HG03442 (cell line): ENCODE measurements around the gene MATN4.

Experiments used
- ATAC-seq: cut with Tn5 transposase; IDR thresholded peaks from one replicate; pipeline ENCODE4 v1.9.1; 2021; ENCODE audit warnings: mild to moderate bottlenecking, moderate library complexity; ENCODE audit not compliant: unreplicated experiment

MATN4 gene

DNA sequence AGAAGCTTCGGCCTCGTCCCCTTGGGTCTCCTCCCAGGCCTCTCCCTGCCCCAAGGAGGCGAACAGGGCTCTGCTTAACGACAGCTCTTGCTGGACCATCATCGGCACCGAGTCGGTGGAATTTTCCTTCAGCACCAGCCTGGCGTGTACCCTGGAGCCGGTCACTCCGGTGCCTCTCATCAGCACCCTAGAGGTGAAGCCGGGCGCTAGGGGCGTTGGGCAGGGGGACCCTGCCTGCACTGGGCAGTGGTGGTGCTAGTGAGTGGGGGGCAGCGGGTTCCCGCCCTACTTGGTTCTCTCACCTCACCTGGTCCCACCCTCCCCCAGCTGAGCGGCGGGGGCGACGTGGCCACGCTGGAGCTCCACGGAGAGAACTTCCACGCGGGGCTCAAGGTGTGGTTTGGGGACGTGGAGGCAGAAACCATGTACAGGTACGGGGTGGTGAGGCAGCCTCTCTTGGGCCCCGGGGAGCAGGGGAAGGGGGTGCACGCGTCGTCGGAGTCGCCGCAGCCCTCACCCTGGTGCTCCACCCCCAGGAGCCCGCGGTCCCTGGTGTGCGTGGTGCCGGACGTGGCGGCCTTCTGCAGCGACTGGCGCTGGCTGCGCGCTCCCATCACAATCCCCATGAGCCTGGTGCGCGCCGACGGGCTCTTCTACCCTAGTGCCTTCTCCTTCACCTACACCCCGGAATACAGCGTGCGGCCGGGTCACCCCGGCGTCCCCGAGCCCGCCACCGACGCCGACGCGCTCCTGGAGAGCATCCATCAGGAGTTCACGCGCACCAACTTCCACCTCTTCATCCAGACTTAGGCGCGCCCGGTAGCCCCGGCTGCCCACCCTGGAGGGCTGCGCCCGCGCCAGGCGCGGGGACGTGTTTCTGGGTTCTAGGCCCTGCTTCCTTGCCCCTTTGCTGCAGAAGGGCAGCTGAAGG, 8.3 kb upstream of the MATN4 start:
- ATAC-seq: no peak

- no peak for ATAC-seq
Measured at GRCh38 chr20:45315672-45316071, 7.6 kb upstream of the MATN4 start.

GRCh38 chr20:45313943-45314342, 5.8 kb upstream of the MATN4 start:
- no peak for ATAC-seq

DNA sequence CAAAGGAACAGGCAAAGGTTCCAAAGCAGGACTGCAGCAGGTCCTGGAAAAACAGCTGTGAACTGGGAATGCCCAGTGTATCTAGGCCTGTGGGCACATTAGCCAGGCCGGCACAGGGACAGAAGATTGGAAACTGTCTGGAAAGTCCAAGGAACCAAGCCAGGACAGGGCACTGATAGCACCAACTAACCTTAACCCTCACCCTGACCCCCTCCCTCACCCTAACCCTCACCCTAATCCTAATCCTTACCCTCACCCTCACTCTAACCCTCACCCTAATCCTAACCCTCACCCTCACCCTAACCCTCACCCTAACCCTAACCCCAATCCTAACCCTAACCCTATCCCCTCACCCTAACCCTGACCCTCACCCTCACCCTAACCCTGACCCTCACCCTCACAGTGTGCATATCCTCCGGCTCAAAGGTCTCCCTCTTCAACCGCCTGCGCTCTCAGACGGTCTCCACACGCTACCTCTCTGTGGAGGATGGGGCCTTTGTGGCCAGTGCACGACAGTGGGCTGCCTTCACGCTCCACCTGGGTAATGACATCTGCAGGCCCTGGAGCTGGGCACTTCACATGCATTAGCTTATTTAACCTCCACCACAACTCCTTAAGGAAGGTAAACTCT, 5.1 kb upstream of the MATN4 start:
- ATAC-seq: no peak

- ATAC-seq: no peak
Measured at GRCh38 chr20:45312241-45312640, 4.1 kb upstream of the MATN4 start.

DNA sequence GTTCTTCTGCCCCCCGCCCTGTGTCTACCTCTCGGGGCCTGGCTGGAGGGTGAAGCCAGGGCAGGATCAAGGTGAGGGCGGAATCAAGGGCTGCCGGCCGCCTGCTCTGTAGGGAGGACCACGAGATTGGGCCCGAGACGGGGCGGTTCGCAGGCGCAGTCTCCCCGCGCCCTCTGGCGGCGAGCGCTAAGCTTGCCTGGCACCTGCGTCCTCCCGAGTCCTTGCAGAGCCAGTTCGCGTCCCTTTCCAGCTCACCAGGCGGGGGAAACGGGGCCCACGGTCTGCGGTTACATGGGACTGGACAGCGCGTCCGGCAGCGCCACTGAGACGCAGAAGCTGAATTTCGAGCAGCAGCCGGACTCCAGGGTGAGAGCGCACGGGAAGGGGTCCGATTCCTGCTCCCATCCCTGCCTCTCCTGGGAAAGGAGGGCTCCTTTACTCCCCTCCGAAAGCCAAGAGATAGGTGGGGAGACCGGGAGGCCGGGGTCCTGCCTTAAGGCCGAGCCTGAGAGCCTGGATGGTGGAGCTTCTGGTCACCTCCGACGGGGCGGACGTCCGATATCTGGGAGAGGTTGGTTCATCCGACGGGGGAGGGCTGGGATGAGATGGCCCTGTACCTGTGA, 3.6 kb upstream of the MATN4 start:
- no peak for ATAC-seq

DNA sequence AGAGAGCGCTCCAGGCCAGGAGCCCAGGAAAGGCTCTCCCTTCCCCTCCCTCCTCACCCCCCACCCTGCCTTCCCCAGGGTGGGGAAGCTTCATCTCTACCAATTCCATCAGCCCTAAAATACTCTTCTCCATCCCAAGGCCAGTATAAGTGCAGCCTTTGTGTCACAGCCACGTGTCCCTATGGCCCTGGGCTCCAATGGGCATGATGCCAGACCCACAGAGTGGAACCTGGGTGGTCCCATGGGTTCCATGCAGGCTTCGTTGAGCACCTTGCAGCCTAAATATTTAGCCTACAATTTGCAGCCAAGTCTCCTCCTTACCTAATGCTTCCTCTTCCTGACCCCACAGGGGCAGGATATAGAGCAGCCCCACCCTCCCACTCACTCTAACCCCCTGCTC, 976 bp upstream of the MATN4 start:
- no peak for ATAC-seq

DNA sequence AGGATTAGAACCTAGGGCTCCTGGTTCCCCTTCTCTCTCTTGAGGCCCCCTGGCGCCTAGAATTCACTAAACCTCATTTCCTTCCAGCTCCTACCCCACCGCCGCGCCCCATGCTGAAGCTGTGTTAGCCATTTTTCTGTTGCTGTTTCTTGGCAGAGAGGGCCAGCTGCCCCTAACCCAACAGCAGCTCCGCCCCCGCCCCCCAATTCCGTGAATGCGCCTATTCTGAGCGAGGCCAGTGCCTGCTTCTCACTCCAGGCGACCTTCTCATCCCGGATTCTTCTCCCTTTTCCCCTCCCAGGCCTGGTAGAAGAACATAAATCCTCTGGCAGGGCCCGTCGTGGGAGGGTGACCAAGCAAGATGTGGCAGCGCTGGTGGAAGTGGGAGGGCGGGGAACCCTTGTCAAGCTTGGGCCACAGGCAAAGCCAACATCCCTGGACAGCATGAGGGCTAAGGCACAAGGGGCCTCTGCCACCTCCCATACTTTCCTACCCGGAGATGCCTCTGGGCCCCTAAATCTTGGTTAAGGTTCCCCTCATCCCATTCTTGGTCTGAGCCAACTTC, 941 bp downstream of the MATN4 start:
- no peak for ATAC-seq

DNA sequence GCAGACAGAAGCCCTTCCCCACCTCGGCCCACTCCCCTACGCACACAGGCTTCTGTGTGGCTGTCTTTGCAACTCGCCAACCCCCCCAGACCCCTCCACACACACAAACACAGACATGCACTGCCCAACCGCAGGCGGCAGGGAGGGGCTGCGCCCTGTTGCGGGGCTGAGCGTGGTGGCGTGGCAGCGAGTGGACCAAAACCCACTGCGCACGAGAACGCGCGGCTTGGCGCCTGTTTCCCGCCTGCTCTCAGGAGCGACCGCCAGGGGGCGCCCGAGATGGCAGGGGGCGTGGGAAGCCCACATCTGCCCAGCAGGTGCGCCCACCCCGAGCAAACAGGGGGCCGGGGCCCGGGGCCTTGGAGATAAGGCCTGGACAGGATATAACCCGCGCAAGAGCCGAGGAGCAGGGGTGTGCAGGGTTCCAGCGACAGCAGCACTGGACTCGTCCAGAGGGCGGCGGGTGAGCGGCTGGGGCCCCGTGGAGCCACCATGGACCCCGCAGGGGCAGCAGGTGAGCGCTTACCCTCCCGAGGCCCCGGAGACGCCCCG, 1.6 kb downstream of the MATN4 start, which contains the start of gene RBPJL:
Gene RBPJL (plus strand): TSS at position 410 of the 552 bp plus-strand sequence. CDS start 83 bp downstream, at position 493.
- ATAC-seq: no peak

- ATAC-seq: no peak
Measured at GRCh38 chr20:45305262-45305661, 2.8 kb downstream of the MATN4 start.

- ATAC-seq: no peak
Measured at GRCh38 chr20:45304464-45304999, 3.6 kb downstream of the MATN4 start.

GRCh38 chr20:45303586-45304463, 4.3 kb downstream of the MATN4 start:
- no peak for ATAC-seq

DNA sequence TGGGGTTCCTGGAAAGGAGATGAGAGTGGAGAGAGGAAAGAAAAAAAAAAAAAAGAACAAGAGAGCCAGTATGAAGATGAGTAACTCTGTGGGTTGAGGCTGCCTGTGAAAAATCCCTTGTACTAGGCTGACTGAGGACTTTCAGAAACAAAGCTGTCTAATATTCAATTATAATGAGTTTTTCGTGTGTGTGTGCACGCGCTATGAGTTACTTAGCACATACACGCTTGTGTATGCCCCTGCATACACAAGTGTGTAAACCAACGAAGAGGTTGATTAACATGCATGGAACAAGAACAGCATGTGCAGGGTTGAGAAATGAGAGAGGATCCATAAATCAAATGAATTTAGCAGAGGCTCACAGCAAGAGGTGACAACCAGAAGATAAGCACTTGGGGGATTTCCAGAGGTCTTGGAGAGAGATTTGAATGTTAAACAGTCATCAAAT, 6.3 kb downstream of the MATN4 start:
- ATAC-seq: no peak

- ATAC-seq: peak; percentile 42
Measured at GRCh38 chr20:45300961-45301360, 7.1 kb downstream of the MATN4 start.

GRCh38 chr20:45299786-45300185, 8.3 kb downstream of the MATN4 start:
- ATAC-seq: no peak

- no peak for ATAC-seq
Measured at GRCh38 chr20:45297786-45298497, 10.2 kb downstream of the MATN4 start.

GRCh38 chr20:45294659-45295058, 13.4 kb downstream of the MATN4 start:
- no peak for ATAC-seq

DNA sequence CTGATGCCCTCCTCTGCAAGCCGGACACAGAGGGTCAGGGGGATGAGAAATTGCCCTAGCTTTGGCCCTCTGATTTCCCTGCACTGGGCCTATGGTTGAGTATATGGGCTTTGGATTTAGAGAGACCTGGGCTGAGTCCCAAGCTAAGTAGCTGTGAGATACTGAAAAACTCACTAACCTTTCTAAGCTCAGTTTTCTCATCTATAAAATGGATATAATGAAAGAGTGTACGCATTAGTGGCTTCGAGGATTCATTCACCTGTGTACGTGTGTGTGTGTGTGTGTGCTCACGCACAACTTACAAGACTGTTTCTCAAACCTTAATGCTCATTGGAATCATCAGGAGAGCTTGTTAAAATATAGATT, 14.1 kb downstream of the MATN4 start:
- ATAC-seq: no peak
